HG03575 (cell line): ENCODE results near the gene TRIM41.
"Not testable (repeated sequence)": the region's sequence is repeated elsewhere in the genome, so short reads cannot be mapped to it uniquely, and the experiment has no call there.

Experiments used
- ATAC-seq: cut with Tn5 transposase; IDR thresholded peaks from one replicate; pipeline ENCODE4 v1.9.1; 2021; ENCODE audit not compliant: unreplicated experiment, insufficient number of reproducible peaks, low FRiP score; ENCODE audit errors: extremely low read depth

The TRIM41 gene

GRCh38 chr5:181267907-181268306 lies 44.8 kb downstream of the TRIM41 start:
- ATAC-seq, result not testable (repeated sequence)

- no peak for ATAC-seq
Measured at GRCh38 chr5:181271081-181271480, 48.0 kb downstream of the TRIM41 start.

- ATAC-seq, result not testable (repeated sequence)
Measured at GRCh38 chr5:181273433-181273744, 50.3 kb downstream of the TRIM41 start.

- no peak for ATAC-seq
Measured at GRCh38 chr5:181280251-181280762, 57.2 kb downstream of the TRIM41 start.

GRCh38 chr5:181281077-181281983 lies 58.2 kb downstream of the TRIM41 start:
- no peak for ATAC-seq

- no peak for ATAC-seq
Measured at GRCh38 chr5:181281984-181282316, 58.9 kb downstream of the TRIM41 start.

GRCh38 chr5:181282415-181282814 lies 59.3 kb downstream of the TRIM41 start:
- ATAC-seq, result not testable (repeated sequence)

GRCh38 chr5:181282874-181283273 lies 59.8 kb downstream of the TRIM41 start:
- no peak for ATAC-seq

- ATAC-seq, result no peak
Measured at GRCh38 chr5:181283347-181283746, 60.3 kb downstream of the TRIM41 start.

GRCh38 chr5:181283841-181284755 lies 61.0 kb downstream of the TRIM41 start:
- not testable (repeated sequence) for ATAC-seq
